Measurements from ENCODE around the gene CDK7.
"Not testable (repeated sequence)": the region's sequence is repeated elsewhere in the genome, so short reads cannot be mapped to it uniquely, and the experiment has no call there.

CDK7 gene

DNA sequence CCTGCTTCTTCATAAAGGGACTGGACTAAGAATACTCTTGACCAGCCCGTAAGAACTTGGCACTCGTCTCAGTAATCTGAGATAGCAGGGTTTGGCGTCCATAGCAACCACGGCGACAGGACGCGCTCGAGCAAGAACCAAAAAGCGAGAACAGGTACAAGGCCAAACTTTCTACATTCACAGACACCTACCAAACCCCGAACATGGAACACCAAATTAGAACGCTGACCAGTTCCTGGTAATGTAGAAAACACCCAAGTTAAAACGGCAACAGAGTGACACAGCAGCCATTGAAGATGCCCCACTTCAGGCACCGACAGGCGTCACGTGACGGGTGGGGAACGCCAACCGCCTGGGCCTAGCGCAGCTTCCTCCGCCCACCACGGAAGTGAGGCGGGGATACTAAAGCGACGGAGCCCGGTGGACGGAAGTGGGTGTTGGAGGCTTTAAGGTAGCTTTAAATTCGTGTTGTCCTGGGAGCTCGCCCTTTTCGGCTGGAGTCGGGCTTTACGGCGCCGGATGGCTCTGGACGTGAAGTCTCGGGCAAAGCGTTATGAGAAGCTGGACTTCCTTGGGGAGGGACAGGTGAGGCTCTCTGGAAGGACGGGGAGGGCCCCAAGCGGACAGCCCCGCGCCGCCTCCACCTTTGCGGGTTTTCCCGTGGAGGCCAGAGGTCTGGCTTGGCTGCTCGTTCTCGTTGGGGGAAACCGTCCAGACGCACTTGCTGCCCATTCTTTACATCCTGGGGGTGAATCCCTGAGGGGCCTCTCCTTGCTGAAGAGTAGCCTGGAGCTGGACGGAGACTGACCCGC, at the start of gene CDK7:
Gene CDK7 (plus strand): TSS at position 430 of the 812 bp plus-strand sequence. CDS start 90 bp downstream, at position 520.
- peak; percentile 84 for DNase-seq (ENCODE audit: low read depth)

GRCh38 chr5:69187342-69187741, 47.3 kb upstream of the CDK7 start:
- no peak for DNase-seq (ENCODE audit: low read depth)

- no peak for DNase-seq (ENCODE audit: low read depth)
Measured at GRCh38 chr5:69188811-69189161, 45.9 kb upstream of the CDK7 start.

GRCh38 chr5:69189162-69190086, 45.3 kb upstream of the CDK7 start, which contains the start of gene CENPH:
Gene CENPH, plus strand, starts transcription at chr5:69189583. Its CDS starts 52 bp downstream, at chr5:69189635.
- peak; percentile 84 for DNase-seq (ENCODE audit: low read depth)

DNA sequence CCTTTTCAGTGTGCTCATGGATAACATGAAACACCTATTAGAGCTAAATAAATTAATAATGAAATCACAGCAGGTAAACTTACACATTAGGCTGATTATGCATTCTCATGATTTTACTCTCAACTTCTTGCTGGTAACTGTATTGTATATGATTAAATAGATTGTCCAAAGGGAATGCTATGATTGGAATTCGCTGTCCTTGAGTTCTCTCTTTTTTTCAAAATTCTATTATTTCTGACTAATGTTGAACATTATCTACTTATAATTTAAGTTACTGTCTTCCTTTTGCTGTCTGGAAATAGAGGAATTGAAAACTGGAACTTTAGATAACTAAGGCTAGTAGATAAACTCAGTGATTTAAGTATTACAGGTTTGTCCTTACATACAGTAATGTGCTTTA, 32.2 kb upstream of the CDK7 start:
- DNase-seq (ENCODE audit: low read depth) = no peak

DNA sequence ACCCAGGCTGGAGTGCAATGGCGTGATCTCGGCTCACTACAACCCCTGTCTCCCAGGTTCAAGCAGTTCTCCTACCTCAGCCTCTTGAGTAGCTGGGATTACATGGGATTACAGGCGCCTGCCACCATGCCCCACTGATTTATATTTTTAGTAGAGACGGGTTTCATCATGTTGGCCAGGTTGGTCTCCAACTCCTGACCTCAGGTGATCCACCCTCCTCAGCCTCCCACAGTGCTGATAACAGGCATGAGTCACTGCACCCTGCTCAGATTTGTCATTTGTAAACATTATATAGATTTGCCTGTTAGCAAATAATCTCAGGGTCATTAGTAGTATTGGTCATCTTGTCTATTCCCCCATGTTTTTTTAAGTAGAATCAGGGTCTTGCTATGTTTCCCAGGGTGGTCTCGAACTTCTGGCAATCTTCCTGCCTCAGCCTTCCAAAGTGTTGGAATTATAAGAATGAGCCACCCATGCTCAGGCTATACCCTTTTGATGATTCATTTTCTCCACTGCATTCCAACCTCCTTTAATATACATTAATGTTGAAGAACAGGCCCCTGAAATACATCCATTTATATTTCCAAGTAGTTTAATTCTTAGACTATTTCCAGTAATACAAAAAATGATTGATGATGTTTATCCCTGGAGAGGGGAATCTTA, 28.0 kb upstream of the CDK7 start:
- DNase-seq (ENCODE audit: low read depth) = no peak

DNA sequence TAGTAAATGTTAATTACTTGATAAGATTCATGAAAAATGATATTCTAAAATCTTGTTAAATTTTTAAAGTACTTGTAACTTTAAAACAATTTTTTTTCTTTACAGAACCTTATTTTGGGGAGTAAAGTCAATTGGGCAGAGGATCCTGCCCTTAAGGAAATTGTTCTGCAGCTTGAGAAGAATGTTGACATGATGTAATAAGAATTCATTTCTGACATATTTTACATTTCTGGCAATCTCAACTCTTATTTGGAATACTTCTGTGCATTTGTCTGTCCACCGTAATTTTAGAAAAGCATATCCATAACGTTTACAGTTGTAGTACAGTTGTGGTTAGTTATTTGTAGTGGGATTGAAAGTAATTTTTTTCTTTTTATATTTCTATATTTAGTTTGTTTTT, 25.1 kb upstream of the CDK7 start:
- DNase-seq (ENCODE audit: low read depth) = no peak

DNA sequence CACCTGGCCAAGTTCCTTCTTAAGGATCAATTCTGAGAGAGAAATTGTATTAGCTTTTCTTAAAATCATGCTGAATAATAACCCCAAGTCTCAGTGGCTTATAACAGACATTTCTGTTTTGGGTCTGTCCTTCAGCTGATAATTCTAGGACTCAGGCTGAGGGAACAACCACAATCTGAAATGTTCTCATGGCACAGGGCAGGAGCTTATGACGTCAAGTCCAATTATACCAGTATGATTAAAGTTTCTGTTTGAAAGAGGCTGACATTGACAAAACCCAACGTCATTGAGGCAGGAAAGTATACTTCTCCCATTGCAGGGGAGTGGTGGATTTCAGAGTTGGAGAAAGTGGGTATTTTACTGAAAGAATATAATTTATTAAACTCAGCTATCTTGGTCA, 23.5 kb upstream of the CDK7 start:
- DNase-seq (ENCODE audit: low read depth) = no peak

GRCh38 chr5:69212022-69212421, 22.7 kb upstream of the CDK7 start:
- DNase-seq (ENCODE audit: low read depth) = no peak

GRCh38 chr5:69213513-69214215, 21.0 kb upstream of the CDK7 start:
- DNase-seq (ENCODE audit: low read depth) = no peak

DNA sequence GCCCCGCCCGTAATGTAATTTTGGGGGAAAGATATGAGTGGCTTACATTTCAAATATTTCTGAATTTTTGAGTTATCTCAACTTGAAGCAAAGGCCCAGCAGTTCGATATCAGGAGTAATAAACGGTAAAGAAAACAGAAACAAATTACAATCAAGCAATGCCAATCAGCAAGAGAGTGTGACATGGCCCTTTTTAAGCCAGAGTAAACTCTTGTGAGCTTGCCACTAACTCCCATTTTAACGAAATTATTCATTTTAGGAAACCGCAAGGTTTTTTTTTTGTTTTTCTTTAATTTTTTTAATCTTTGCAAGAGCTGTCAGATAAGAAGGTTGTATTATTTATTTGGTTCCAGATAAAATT, 17.6 kb upstream of the CDK7 start:
- DNase-seq (ENCODE audit: low read depth) = no peak

GRCh38 chr5:69217548-69218526, 16.8 kb upstream of the CDK7 start:
- peak; percentile 85 for DNase-seq (ENCODE audit: low read depth)

- DNase-seq (ENCODE audit: low read depth) = no peak
Measured at GRCh38 chr5:69219939-69220338, 14.7 kb upstream of the CDK7 start.

DNA sequence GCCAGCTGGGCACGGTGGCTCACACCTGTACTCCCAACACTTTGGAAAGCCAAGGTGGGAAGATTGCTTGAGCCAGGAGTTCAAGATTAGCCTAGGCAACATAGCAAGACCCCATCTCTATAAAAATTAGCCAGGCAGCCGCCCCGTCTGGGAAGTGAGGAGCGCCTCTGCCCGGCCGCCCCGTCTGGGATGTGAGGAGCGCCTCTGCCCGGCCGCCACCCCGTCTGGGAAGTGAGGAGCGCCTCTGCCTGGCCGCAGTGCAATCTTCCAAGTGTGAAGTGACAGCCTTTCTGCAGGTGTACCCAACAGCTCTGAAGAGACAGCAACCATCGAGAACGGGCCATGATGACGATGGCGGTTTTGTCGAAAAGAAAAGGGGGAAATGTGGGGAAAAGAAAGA, 14.3 kb upstream of the CDK7 start:
- not testable (repeated sequence) for DNase-seq (ENCODE audit: low read depth)

DNA sequence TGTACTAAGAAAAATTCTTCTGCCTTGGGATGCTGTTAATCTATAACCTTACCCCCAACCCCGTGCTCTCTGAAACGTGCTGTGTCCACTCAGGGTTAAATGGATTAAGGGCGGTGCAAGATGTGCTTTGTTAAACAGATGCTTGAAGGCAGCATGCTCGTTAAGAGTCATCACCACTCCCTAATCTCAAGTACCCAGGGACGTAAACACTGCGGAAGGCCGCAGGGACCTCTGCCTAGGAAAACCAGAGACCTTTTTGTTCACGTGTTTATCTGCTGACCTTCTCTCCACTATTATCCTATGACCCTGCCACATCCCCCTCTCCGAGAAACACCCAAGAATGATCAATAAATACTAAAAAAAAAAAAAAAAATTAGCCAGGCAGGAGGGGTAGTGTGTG, 13.9 kb upstream of the CDK7 start:
- DNase-seq (ENCODE audit: low read depth) = not testable (repeated sequence)

- no peak for DNase-seq (ENCODE audit: low read depth)
Measured at GRCh38 chr5:69224520-69224919, 10.2 kb upstream of the CDK7 start.

GRCh38 chr5:69225860-69226259, 8.8 kb upstream of the CDK7 start:
- DNase-seq (ENCODE audit: low read depth) = no peak

GRCh38 chr5:69230181-69230580, 4.5 kb upstream of the CDK7 start:
- DNase-seq (ENCODE audit: low read depth) = no peak

GRCh38 chr5:69231281-69231680, 3.4 kb upstream of the CDK7 start:
- no peak for DNase-seq (ENCODE audit: low read depth)

GRCh38 chr5:69231851-69232250, 2.8 kb upstream of the CDK7 start:
- no peak for DNase-seq (ENCODE audit: low read depth)

GRCh38 chr5:69236733-69237132, 2.0 kb downstream of the CDK7 start:
- not testable (repeated sequence) for DNase-seq (ENCODE audit: low read depth)
